ENCODE data around the gene CDKAL1.
"Not testable (repeated sequence)": the region's sequence is repeated elsewhere in the genome, so short reads cannot be mapped to it uniquely, and the experiment has no call there.

CDKAL1 gene

DNA sequence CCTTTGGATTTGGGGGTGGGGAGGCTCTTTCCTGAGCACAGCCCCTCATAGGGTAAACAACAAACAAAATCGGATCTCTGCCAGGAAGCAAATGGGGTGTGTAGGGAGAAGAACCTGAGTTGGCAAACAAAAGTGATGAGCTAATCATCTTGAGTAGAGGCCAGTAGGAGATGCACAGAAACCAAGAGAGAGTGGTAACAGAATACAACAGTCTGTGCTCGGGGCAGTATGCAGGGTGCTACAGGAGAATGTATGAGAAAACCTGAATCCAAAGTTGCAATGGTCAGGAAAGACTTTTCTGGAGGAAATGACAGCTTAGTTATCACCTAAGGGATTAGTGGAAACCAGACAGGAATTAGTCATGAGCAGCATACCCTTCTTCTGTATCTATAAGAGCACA is 177.8 kb downstream of the CDKAL1 start:
- no peak for DNase-seq

DNA sequence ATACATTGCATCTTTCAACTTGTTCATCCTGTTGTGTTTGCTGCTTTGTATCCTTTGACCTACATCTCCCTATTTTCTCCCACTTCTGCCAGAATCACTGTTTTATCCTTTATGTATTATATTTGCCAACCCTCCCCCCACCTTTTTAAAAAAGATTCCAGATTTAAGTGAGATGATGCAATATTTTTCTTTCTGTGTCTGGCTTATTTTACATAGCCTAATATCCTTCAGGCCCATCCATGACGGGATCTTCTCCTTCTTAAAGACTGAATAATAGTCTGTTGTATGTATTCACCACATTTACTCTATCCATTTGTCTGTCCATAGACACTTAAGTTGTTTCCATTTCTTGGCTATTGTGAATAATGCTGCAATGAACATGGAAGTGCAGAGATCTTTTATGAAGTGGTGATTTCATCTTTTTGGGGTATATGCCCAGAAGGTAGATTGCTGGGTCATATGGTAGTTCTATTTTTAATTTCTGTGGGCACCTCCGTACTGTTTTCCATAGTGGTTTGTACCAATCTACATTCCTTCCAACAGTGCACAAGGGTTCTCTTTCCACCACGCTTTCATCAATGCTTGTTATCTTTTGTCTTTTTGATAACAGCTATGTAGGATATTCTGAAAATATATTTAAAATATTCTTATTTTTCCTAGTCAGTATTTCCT is 181.0 kb downstream of the CDKAL1 start:
- DNase-seq, result no peak

DNA sequence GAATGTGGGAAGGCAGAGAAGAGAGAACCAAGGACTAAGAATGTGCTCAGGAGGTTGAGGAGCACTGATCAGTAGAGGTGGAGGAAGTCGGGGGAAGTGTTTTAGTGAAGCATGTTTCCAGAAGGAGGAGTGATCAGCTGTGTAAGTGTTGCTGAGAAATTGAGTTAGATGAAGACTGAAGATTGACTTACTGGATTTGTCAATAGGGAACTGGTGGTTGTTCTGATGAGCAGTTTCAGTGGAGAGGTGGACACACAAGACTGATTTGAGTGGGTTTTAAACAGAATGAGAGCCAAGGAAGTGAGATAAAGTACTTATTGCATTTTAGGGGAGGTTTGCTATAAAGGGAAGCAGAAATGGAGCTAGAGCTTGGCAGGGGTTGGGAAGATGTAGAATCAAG is 182.6 kb downstream of the CDKAL1 start:
- no peak for DNase-seq

DNA sequence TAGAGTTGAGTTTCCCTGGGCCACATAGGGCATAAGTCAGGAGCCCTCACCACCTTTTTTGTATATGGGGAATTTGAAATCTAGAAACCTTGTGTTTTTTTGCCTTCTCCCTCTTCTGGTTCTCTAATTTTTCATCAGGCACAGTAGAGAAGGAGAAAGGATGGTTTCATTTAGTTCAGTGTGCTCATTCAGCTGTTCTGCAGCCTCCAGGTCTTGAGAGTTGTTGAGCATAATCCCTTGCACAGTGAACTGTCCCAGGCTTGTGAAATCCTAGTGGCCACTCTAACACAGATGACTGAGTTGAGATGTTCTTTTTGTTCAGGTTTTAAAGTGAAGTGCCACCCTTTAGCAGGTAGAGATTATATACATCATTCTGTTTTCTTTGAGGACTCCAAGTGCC is 183.5 kb downstream of the CDKAL1 start:
- DNase-seq, result no peak

DNA sequence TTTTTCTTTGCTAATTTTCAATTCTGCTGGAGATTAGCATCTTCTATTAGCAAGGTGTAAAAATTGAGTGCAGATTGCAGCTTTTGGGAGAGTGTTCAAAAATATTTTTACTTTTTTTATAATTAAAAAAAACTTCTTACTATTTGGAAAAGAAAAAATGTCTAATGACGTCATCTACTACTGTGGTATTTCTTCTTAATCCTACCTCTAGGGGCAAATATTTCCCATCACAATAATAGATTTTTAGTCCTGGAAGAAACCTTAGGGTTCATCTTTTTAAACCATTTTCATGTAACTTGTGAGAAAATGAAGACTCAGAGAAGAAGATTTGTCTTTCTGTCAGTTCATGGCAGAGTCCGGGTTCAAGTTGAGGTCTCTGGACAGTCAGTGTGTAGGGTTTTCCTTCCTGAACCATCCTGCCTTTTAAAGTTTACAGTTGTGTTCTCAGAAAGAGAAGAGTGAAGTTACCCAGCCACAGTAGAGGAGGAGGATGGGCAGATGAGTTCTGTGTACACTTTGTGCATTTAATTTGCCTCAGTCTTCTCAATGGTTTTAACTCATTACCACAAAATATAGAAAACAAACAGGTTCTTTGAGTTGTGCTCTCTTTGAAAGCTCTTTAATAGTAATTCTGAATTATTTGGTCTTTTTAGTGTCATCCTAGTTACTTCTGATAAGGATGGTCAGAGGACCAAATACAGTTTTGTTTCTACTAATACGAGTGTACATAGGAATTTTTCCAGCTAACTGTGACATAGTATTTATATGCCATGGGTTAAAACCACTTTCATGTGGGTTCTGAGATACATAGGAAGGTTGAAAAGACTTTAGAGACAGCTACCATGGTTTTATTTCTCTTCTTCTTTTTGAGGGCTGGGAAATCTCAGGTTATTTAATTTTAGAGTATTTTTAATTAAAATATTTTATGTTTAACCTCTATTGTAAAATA is 184.7 kb downstream of the CDKAL1 start:
- DNase-seq, result no peak

DNA sequence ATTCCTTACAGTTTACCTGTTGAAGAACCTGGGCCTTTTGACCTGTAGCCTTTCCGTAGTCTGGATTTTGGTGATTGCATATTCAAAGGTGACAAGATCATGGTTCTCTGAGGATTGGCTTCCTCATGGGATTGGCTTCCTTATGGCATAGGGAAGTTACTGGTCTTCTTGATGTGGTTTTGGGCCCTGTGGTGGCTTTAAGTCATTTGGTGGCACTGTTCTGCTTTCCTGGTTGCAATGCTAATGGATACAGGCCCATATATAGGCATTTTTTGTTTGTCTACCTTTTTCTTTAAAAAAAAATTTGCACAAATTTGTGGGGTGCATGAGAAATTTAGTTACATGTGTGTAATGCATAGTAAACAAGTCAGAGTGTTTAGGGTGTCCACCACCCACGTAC is 185.7 kb downstream of the CDKAL1 start:
- no peak for DNase-seq

DNA sequence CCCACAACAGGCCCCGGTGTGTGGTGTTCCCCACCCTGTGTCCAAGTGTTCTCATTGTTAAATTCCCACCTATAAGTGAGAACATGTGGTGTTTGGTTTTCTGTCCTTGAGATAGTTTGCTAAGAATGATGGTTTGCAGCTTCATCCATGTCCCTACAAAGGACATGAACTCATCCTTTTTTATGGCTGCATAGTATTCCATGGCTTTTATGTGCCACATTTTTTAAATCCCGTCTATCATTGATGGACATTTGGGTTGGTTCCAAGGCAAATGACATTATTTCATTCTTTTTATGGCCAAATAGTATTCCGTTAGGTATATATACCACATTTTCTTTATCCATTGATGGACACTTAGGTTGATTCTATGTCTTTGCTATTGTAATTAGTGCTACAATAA is 186.9 kb downstream of the CDKAL1 start:
- not testable (repeated sequence) for DNase-seq

DNA sequence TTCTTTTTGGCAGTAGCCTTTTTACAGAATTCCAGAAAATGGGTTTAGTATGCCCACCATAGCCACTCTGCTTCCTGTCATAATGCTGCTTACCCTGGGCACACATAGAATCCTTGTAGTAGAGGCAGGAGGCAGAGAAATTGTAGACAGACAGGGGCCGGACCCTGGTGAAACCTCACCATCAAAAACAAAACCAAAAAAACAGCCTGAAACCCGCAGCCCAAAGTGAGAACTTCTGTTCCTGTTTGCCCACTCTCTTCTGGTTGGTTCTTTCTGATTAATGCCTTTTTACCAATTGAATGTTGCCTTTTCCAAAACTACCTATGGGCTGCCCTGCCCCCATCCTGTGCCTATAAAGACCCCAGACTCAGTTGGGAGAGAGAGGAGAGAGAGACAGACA is 188.2 kb downstream of the CDKAL1 start:
- no peak for DNase-seq

DNA sequence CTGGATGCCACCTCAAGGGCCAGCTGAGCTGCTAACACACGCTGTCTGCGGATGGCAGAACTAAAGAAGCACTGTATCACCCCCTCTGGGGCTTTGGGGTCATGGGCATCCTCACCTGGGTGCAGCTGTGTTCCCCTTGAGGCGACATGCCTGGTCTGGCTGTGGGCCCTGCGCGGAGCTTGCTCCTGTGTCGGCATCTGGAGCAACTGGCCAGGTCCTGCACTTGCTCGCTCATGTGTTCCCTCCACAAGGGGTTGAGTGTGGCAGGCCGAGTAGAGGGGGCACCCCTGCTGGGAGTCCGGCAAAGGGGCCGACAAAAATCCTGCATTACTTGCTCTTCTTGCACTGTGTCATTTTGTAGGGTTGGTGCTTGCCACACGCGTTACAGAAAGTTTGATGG is 189.0 kb downstream of the CDKAL1 start:
- DNase-seq, result no peak

DNA sequence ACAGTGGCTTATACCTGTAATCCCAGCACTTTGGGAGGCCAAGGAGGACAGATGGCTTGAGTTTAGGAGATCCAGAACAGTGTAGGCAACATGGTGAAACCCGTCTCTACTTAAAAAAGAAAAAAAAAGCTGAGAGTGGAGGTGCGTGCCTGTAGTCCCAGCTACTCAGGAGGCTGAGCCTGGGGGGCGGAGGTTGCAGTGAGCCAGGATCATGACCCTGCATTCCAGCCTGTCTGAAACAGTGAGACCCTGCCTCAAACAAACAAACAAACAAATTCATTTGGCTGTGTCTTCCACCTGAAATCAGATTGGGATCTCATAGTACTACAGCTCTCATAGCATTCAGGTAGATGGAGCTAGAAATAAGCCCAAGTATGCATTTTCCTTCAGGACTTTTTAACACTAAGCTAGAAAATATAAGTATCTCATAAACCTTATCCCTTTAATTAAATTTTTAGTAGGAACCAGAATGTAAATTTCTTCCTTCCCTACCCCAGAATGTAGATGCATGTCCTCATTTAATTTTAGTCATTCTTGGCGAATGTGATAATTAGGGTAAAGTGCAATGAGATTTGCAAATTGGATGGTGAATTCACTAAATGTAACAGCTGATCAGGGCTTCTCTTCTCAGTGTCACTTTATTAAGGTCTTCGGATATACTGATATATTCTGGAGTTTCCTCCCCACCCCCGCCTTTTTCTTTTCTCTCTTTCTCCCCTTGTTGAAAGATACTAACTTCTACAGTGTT is 190.4 kb downstream of the CDKAL1 start:
- no peak for DNase-seq

DNA sequence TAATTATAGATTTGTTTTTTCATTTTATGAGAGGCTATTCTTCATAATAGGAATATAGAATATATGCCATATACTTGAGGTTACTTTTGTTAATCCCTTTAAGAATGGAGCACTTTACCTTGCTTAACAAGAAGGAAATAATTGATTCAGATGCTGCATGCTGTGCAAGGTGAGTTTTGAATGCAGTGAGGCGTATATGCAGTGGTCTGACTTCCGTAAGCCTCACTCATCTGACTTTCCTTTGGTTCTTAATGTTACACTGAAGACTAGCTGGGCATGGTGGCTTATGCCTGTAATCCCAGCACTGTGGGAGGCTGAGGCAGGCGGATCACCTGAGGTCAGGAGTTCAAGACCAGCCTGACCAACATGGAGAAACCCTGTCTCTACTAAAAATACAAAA is 191.0 kb downstream of the CDKAL1 start:
- DNase-seq, result not testable (repeated sequence)

DNA sequence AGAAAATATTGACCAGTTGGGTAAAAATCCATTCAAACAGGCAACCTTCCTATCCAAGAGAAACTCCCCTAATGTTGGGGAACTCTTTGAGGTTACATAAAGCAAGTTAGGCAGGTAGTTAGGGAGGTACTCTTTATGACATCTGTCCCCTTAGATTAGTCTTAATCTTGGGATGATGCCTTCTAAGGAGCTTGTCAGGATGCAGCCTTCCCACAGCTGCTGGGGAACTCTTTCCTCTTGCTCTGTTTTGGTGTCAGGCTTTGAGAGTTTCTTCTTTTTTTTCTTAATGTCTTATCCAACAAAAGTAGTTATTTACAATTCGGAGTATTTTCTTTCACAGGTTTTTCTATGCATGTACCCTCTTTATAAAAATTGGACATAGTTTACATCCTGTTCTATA is 194.8 kb downstream of the CDKAL1 start:
- no peak for DNase-seq

DNA sequence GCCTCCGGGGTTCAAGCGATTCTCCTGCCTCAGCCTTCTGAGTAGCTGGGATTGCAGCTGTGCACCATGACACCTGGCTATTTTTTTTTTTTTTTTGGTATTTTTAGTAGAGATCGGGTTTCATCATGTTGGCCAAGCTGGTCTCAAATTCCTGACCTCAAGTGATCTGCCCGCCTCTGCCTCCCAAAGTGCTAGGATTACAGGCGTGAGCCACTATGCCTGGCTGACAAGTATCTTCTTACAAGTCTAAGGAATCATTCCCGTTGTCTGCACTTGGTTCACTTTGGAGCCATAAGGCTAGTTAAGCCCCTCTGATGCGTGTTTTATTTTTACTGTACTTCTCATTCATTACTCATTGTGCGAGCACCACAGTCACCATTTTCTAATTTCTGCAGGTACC is 198.1 kb downstream of the CDKAL1 start:
- DNase-seq, result not testable (repeated sequence)

DNA sequence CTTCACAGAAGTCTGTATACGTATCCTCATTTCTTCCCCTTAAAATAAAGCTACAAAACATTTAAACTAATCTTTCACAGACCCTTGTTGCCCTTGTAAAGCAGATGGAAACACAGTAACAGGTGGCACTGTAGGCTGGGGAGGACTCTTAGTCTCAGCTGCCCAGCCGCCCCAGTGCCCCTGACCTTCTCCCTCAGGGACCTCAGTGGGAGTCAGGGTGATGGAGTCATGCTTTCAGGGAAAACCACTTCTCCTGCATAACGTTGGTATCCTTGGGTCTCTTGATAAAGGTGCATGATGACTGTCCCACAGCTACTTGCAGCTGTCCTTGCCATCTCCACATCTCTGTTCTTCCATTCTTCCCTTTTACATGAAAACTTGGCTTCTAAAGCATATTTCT is 198.6 kb downstream of the CDKAL1 start:
- no peak for DNase-seq

DNA sequence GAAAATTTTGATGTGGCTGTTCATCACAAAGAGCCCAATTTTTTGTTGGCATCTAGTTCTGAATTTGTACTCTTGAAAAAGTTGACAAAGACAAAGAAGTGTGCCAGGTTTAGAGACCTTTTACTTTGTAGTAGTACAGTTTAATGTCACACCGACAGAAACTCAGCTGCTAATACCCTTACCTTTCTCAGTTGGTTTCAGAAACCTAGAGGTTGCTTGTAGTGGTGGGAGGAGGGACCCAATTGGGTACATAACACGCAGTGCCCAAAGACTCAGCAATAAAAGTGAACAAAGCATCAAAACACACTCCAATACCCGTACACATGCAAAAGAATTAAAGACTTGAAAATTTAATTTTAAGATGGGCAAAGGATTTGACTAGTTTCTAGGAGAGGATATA is 203.7 kb downstream of the CDKAL1 start:
- DNase-seq, result no peak

DNA sequence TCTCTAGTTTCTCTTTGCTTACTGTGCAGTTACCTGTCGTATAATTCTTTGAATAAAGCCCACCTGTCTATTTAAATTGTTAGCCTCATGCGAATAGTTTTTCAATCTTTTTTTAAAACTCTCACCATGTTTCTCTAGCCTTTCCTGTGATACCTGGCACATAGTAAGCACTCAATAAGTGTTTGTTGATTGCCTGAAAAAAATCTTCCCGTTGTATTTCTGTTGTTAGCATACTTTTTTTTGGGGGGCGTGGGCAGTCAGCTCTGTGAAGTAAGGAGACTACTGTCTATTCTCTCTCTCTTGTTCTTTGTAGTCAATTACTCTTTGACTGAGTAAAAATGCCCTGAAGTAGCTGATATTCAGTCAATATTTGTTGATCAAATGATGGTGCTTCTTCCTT is 205.8 kb downstream of the CDKAL1 start:
- no peak for DNase-seq

DNA sequence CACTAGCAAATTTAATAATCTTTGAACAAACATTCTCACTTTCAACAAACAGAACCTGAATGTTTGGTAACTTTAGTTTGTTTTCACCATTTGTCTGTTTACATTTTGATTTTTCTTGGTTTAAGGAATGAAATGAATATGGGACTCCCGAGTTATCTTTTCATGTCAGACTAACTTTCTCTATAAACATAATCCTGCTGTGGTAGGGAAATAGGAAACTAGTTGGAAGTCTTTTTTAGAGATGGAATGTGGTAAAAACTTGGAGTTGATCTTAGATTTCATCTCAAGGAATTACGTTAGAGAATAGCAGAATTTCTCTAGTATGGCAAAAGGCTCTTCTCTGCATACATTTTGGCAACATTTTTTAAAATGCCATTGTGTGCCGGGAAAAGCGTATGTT is 206.5 kb downstream of the CDKAL1 start:
- no peak for DNase-seq

DNA sequence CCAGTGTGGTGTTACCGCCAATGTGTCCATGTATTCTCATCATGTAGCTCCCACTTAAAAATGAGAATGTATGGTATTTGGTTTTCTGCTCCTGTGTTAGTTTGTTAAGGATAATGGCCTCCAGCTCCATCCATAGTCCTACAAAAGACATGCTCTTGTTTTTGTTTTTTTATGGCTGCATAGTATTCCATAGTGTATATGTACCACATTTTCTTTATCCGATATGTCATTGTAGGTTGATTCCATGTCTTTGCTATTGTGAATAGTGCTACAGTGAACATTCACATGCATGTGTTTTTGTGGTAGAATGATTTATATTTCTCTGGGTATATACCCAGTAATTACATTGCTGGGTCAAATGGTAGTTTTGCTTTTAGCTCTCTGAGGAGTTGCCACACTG is 207.2 kb downstream of the CDKAL1 start:
- no peak for DNase-seq

DNA sequence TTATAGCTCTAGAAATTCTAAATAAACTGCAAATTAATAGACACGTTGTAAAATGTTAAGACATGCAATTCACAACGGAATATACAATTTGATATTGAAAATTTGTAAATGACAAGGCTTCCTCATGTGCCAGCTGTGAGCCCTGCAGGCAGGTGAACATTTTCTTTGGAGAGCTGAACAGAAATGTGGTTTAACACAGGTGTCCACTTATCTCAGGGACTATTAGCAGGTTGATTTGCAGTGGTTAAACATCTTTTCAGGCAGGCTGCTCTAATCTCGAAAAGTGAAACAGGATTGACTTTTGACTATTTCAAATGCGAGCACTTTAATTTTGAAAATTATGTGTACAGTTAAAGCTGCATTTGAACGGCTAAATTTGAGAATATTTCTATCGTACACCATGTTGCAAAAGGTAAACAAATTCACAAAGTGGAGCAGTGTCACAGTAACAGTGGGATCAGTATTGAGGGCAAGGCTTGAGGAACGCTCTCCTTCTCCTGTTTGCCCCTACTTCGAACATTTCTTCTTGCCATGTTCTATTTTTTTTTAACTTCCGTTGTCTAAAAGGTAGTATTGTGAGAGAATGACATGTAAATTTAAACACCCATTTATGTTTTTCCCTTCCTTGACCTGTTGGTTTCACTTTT is 210.8 kb downstream of the CDKAL1 start:
- no peak for DNase-seq

DNA sequence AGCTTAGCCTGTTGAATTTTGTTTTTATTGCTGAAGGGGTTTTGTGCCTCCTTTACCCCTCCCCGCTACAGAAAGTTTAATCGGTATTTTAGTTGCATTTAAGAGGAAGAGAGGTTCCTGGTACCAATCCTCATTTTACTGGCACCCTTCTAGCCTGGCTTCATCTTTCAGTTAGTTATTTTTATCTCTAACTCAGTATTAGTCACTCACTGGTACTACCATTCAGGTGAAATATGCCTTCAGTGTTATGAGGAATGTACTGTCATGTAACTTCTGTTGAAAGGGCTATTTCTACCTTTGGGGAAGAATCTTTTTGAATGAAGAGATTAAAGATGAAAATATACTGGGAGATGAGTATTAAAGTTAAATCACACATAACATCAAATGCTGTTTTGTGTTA is 211.8 kb downstream of the CDKAL1 start:
- DNase-seq, result no peak

DNA sequence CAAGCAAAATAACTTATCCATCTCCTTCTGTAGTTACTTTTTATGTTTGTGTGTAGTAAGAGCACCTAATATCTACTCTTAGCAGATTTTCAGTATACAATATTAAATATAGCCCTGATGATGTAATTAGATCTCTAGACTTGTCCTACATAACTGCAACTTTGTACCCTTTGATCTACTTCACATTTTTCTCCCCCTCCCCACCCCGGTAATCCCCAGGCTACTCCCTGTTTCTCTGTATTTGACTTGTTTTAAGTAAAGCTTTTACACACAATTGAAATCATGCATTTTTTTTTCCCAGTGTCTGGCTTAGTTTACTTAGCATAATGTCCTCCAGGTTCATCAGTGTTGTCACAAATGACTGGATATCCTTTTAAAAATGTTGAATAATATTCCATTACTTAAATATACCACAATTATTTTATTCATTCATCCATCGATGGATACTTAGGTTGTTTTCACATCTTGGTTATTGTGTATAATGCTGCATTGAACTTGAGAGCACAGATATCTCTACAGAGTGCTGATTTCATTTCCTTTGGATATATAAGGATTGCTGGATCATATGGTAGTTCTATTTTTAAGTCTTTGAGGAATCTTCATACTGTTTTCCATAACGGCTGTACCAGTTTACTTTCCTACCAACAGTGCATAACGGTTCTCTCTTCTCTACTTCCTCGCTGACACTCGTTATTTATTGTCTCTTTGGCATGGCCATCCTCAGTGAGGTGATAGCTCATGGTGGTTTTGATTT is 212.7 kb downstream of the CDKAL1 start:
- no peak for DNase-seq

DNA sequence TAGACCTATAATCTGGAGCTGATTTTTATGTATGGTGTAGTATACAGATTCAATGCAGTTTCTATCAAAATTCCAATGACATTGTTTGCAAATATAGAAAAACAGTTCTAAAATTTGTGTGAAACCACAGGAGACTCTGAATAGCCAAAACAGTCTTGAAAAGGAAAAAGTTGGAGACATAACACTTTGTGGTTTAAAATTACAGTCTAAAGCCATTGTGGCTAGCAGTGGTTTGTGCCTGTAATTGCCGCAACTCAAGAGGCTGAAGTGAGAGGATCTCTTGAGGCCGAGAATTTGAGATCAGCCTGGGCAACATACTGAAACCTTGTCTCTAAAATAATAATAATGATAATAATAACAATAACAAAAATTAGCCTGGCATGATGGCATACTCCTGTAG is 213.7 kb downstream of the CDKAL1 start:
- DNase-seq, result no peak
